ENCODE measurements around the gene IFNAR1. TPM values are rescaled to one million over a fixed set of nuclear protein-coding genes. Genes with fewer than 3 reads are reported as not detected.

IFNAR1 gene
- total RNA-seq, 1 experiment from 2014 or later, result 14.2 TPM

DNA sequence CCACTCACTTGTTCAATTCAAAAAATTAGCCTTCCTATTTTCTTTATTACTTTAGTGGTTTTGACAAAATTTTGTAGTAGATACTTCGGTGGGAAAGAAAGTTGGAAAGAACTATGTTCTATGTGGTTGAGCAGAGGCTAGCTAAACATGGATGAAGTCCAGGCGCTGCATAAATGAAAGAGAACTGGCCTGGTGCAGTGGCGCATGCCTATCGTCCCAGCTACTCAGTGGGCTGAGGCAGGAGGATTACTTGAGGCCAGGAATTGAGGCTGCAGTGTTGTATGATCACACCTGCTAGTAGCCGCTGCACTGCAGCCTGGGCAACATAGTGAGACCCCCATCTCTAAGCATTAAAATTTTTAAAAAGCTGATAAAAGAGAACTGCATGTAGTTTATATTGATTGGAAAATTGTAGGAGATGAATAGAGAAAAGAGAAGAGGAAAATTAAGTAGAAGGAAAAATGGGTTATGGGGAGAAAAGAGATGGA lies 21.0 kb downstream of the IFNAR1 start:
- H3K27me3 Mint-ChIP-seq (ENCODE audit: low read depth), result no peaks in the 10 kb centered on the region
- DNase-seq, result no peak
- no CpG with 5 or more reads among the region's 5 CpGs for WGBS (ENCODE audit: extremely low coverage, insufficient read length, low lambda C conversion rate)

More for the DNA sequence above, 21.0 kb downstream of the IFNAR1 start:
- H3K14ac ChIP-seq (ENCODE audit: insufficient read depth, low read length), result no peak overlapping the region
- no peak overlapping the region for H2BK5ac ChIP-seq (ENCODE audit: insufficient read length, low read length)
- H3K4me2 ChIP-seq (ENCODE audit: insufficient read depth, insufficient read length, low read length), result no peak overlapping the region
- H3K36me3 Mint-ChIP-seq (ENCODE audit: insufficient read depth in 1 of 3, low read depth in 3 of 3), result peaks cover 7 to 57% (median 43%) of the 10 kb centered on the region in 3 experiments; a peak in 6 of 7 replicates
- H3K9ac ChIP-seq (ENCODE audit: extremely low read depth, insufficient read length, low read length), result no peak overlapping the region
- no peaks in the 10 kb centered on the region for H3K27me3 ChIP-seq (ENCODE audit: insufficient read depth, low read length)
- H3K9me3 Mint-ChIP-seq, result no peaks in the 10 kb centered on the region
- H4K20me1 ChIP-seq (ENCODE audit: control insufficient read depth, insufficient read depth, insufficient read length), result no peaks in the 10 kb centered on the region
- no peaks in the 10 kb centered on the region for H3K79me1 ChIP-seq (ENCODE audit: insufficient read depth, low read depth, low read length, poor library complexity, severe bottlenecking)
- no peak overlapping the region for H3K18ac ChIP-seq (ENCODE audit: insufficient read length, low read depth, low read length)
- peak overlapping the region in 1 of 3 experiments; percentile 3; a peak in 1 of 7 replicates for H3K27ac Mint-ChIP-seq
- no peak overlapping the region for H2AFZ ChIP-seq (ENCODE audit: low read length)
- H2BK20ac ChIP-seq (ENCODE audit: low read depth, low read length, poor library complexity, severe bottlenecking), result no peak overlapping the region
- no peak overlapping the region for H2BK15ac ChIP-seq (ENCODE audit: low read depth, low read length)
- no peak overlapping the region for H2AK5ac ChIP-seq (ENCODE audit: insufficient read length, low read length)
- H3K9me3 ChIP-seq (ENCODE audit: control insufficient read depth, low read depth, low read length), result no peaks in the 10 kb centered on the region
- no peak overlapping the region for H4K8ac ChIP-seq (replicated peaks; ENCODE audit: insufficient read length, low read depth, low read length)
- no peaks in the 10 kb centered on the region for H3K4me1 ChIP-seq (ENCODE audit: insufficient read depth, low read length)
- no peaks in the 10 kb centered on the region for H3K23me2 ChIP-seq (ENCODE audit: insufficient read length, low read depth, low read length, poor library complexity, severe bottlenecking)
- H4K91ac ChIP-seq (ENCODE audit: insufficient read length, low read depth, low read length), result no peak overlapping the region
- H3K4ac ChIP-seq (ENCODE audit: low read depth, low read length), result no peak overlapping the region
- H2BK12ac ChIP-seq (ENCODE audit: insufficient read length, low read depth, low read length), result no peak overlapping the region
- no peak overlapping the region for H3K56ac ChIP-seq (ENCODE audit: insufficient read length, low read depth, low read length)
- H3T11ph ChIP-seq (ENCODE audit: low read length), result no peak overlapping the region
- H2BK120ac ChIP-seq (ENCODE audit: low read depth, low read length, poor library complexity, severe bottlenecking), result no peak overlapping the region
- no peak overlapping the region for H3K27ac ChIP-seq (ENCODE audit: insufficient read length, low read depth, low read length)
- H3K4me1 Mint-ChIP-seq, result no peaks in the 10 kb centered on the region
- no peak overlapping the region for H4K5ac ChIP-seq (ENCODE audit: insufficient read length, low read depth, low read length)
- H3K79me2 ChIP-seq (ENCODE audit: insufficient read depth, low read length), result no peaks in the 10 kb centered on the region
- H3K4me3 Mint-ChIP-seq, result no peak overlapping the region
- no peak for TF ChIP-seq CTCF (conservative IDR thresholded peaks at IDR 0.05)
- H3K23ac ChIP-seq (ENCODE audit: insufficient read length, low read depth, low read length), result no peak overlapping the region
